GM21529 (cell line): ENCODE data around the gene GAS2.

ENCODE experiments used
- ATAC-seq: cut with Tn5 transposase; IDR thresholded peaks from one replicate; pipeline ENCODE4 v1.9.1; 2021; ENCODE audit not compliant: unreplicated experiment

The GAS2 gene

GRCh38 chr11:22785251-22785650 lies 118.8 kb downstream of the GAS2 start:
- no peak for ATAC-seq

GRCh38 chr11:22786475-22786874 lies 120.1 kb downstream of the GAS2 start:
- peak; percentile 94 for ATAC-seq

- no peak for ATAC-seq
Observed at GRCh38 chr11:22787055-22787454, 120.6 kb downstream of the GAS2 start.

GRCh38 chr11:22787551-22788162 lies 121.2 kb downstream of the GAS2 start:
- ATAC-seq, result no peak

- no peak for ATAC-seq
Observed at GRCh38 chr11:22792497-22792896, 126.1 kb downstream of the GAS2 start.

GRCh38 chr11:22795914-22796313 lies 129.5 kb downstream of the GAS2 start:
- ATAC-seq, result no peak

- no peak for ATAC-seq
Observed at GRCh38 chr11:22797047-22797446, 130.6 kb downstream of the GAS2 start.

- ATAC-seq, result no peak
Observed at GRCh38 chr11:22798901-22799300, 132.5 kb downstream of the GAS2 start.

GRCh38 chr11:22800482-22800881 lies 134.1 kb downstream of the GAS2 start:
- ATAC-seq, result no peak

- no peak for ATAC-seq
Observed at GRCh38 chr11:22802861-22803260, 136.4 kb downstream of the GAS2 start.

- no peak for ATAC-seq
Observed at GRCh38 chr11:22807391-22807790, 141.0 kb downstream of the GAS2 start.

- peak; percentile 98 for ATAC-seq
Observed at GRCh38 chr11:22807855-22808570, 141.6 kb downstream of the GAS2 start.

- peak; percentile 37 for ATAC-seq
Observed at GRCh38 chr11:22808571-22809197, 142.3 kb downstream of the GAS2 start.

GRCh38 chr11:22809893-22810292 lies 143.5 kb downstream of the GAS2 start:
- no peak for ATAC-seq

- no peak for ATAC-seq
Observed at GRCh38 chr11:22822203-22822602, 155.8 kb downstream of the GAS2 start.

GRCh38 chr11:22828373-22828772 lies 162.0 kb downstream of the GAS2 start:
- no peak for ATAC-seq

GRCh38 chr11:22829231-22830081 lies 163.0 kb downstream of the GAS2 start, which contains the start of gene SVIP:
Gene SVIP, minus strand, starts transcription at chr11:22829801. Its CDS starts 53 bp downstream, at chr11:22829748.
- peak; percentile 95 for ATAC-seq

- no peak for ATAC-seq
Observed at GRCh38 chr11:22830082-22830414, 163.6 kb downstream of the GAS2 start.

GRCh38 chr11:22832315-22833015 lies 166.1 kb downstream of the GAS2 start:
- ATAC-seq, result no peak

- ATAC-seq, result no peak
Observed at GRCh38 chr11:22846726-22847125, 180.3 kb downstream of the GAS2 start.

GRCh38 chr11:22851477-22851876 lies 185.1 kb downstream of the GAS2 start:
- ATAC-seq, result no peak
